ENCODE measurements around the gene C1QTNF1.

The C1QTNF1 gene

GRCh38 chr17:79097226-79098055 is 73.5 kb downstream of the C1QTNF1 start:
- no peak for DNase-seq (ENCODE audit: low read depth, low spot score)
- ChIA-PET CTCF (interaction anchor here (0.6 to 2.9 kb wide), 3 partner anchors 10 to 291 kb away, joined by 3 to 9 read pairs (median 3); no protein-coding TSS in a partner anchor), POLR2A (no interaction called here)
- TF ChIP-seq, protein P1, sequence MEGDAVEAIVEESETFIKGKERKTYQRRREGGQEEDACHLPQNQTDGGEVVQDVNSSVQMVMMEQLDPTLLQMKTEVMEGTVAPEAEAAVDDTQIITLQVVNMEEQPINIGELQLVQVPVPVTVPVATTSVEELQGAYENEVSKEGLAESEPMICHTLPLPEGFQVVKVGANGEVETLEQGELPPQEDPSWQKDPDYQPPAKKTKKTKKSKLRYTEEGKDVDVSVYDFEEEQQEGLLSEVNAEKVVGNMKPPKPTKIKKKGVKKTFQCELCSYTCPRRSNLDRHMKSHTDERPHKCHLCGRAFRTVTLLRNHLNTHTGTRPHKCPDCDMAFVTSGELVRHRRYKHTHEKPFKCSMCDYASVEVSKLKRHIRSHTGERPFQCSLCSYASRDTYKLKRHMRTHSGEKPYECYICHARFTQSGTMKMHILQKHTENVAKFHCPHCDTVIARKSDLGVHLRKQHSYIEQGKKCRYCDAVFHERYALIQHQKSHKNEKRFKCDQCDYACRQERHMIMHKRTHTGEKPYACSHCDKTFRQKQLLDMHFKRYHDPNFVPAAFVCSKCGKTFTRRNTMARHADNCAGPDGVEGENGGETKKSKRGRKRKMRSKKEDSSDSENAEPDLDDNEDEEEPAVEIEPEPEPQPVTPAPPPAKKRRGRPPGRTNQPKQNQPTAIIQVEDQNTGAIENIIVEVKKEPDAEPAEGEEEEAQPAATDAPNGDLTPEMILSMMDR (IDR thresholded peaks at IDR 0.05; ENCODE audit: insufficient read depth, low read length, missing control alignments): no peak
- no peak overlapping the region for H3K4me3 ChIP-seq (ENCODE audit: low read depth, low read length)

DNA sequence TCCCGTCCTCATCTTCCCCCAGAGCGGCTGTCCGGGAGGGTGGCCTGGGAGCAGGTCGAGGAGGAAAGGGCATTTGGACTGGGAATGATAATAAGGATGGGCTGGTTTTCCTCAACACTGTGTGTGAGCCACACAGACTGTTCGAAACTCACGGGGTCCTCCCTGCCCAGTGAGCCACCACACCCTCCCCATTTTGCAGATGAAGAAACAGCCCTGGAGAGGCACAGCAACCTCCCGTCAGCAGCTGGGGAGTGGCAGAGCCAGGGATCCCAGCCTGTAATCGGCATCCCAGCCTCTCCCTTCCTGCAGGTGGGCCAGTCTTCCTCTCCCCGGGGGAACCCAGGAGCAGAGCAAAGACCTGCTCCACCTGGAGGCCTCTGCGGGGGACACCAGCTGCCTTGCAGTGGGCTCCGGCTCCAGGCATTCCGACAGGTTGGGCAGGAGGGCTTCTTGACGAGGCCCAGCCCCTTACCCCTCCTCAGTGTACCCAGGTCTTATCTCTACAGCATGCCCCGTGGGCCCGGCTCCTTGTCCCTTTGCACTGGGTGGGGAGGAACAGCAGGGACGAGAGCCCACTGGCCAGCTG is 74.4 kb downstream of the C1QTNF1 start:
- TF ChIP-seq, protein P1 (IDR thresholded peaks at IDR 0.05; ENCODE audit: insufficient read depth, low read length, missing control alignments): no peak
- ChIA-PET POLR2A (no interaction called here), CTCF (interaction anchor here (0.6 to 2.9 kb wide), 4 partner anchors 11 to 293 kb away, joined by 3 to 9 read pairs (median 4); no protein-coding TSS in a partner anchor)
- no peak for DNase-seq (ENCODE audit: low read depth, low spot score)
- no peak overlapping the region for H3K4me3 ChIP-seq (ENCODE audit: low read depth, low read length)
